Naive thymus-derived CD4-positive, alpha-beta T cell (primary cell): ENCODE results near the gene MBOAT1. TPM values are rescaled to one million over a fixed set of nuclear protein-coding genes. Genes with fewer than 3 reads are reported as not detected.

Experiments
- ATAC-seq: fragments of 150-1000 bp; cut with Tn5 transposase; 2 replicates; pipeline ENCODE4 v1.10.0; 2021; ENCODE audit warnings: mild to moderate bottlenecking, moderate library complexity
- CTCF ChIA-PET: fragments of 350-600 bp; sonication (Branson Sonifier 250); formaldehyde crosslinking; loops from one replicate; lab custom pipeline; 2021; ENCODE audit warnings: antibody characterized with exemption; lab: Charles Lee
- POLR2A ChIA-PET: fragments of 350-600 bp; sonication (Branson Sonifier 250); formaldehyde crosslinking; loops from one replicate; lab custom pipeline; 2021; ENCODE audit warnings: antibody characterized with exemption, inconsistent platforms; lab: Charles Lee
- DNase-seq, 9 donors: peaks; one replicate each; pipeline versions ENCODE4 v3.0.0 to v3.0.0-alpha.2; 2020 to 2022; ENCODE audit warnings: mixed read lengths in 1 of 9
- H3K27ac ChIP-seq: one replicate; pipeline ENCODE4 v1.7.0; 2013; ENCODE audit warnings: mild to moderate bottlenecking, low read depth, low read length, moderate library complexity
- H3K27me3 ChIP-seq, 2 donors: one replicate each; pipeline ENCODE4 v1.7.0; 2013; ENCODE audit warnings: low read length in 2 of 2, mild to moderate bottlenecking in 2 of 2, moderate library complexity in 2 of 2; ENCODE audit not compliant: control insufficient read depth in 2 of 2, insufficient read depth in 2 of 2
- H3K36me3 ChIP-seq, 3 experiments: 1 replicate in 2 of 3; 2 replicates in 1 of 3; pipeline ENCODE4 v1.7.0; 2013; ENCODE audit warnings: low read length in 3 of 3, mild to moderate bottlenecking in 3 of 3, moderate library complexity in 1 of 3; ENCODE audit not compliant: insufficient read depth in 3 of 3, control insufficient read depth in 2 of 3
- H3K4me1 ChIP-seq, 2 donors: one replicate each; pipeline ENCODE4 v1.7.0; 2013; ENCODE audit warnings: low read length in 2 of 2, mild to moderate bottlenecking in 2 of 2, moderate library complexity in 1 of 2; ENCODE audit not compliant: control insufficient read depth in 2 of 2, insufficient read depth in 2 of 2
- H3K4me3 ChIP-seq: 2 replicates; pipeline ENCODE4 v1.7.0; 2013; ENCODE audit warnings: mild to moderate bottlenecking, low read length
- H3K9me3 ChIP-seq, 3 experiments: 1 replicate in 2 of 3; 2 replicates in 1 of 3; pipeline ENCODE4 v1.7.0; 2013; ENCODE audit warnings: low read length in 3 of 3; ENCODE audit not compliant: control insufficient read depth in 2 of 3
- H3K27ac Mint-ChIP-seq, 9 donors: one replicate each; pipeline ENCODE4 v1.8.0; 2020 to 2022; ENCODE audit warnings: mixed read lengths in 9 of 9, mild to moderate bottlenecking in 8 of 9, moderate library complexity in 5 of 9, inconsistent platforms in 2 of 9
- H3K27me3 Mint-ChIP-seq, 5 donors: one replicate each; pipeline ENCODE4 v1.8.0; 2021 to 2022; ENCODE audit warnings: mixed read lengths in 5 of 5, mild to moderate bottlenecking in 1 of 5
- H3K36me3 Mint-ChIP-seq, 5 donors: one replicate each; pipeline ENCODE4 v1.8.0; 2020 to 2022; ENCODE audit warnings: mixed read lengths in 5 of 5, mild to moderate bottlenecking in 3 of 5, inconsistent platforms in 1 of 5
- H3K4me1 Mint-ChIP-seq, 7 donors: one replicate each; pipeline ENCODE4 v1.8.0; 2020 to 2022; ENCODE audit warnings: mixed read lengths in 7 of 7, mild to moderate bottlenecking in 3 of 7, inconsistent platforms in 1 of 7
- H3K4me3 Mint-ChIP-seq, 10 donors: one replicate each; pipeline ENCODE4 v1.8.0; 2020 to 2022; ENCODE audit warnings: mild to moderate bottlenecking in 10 of 10, mixed read lengths in 10 of 10, moderate library complexity in 6 of 10, inconsistent platforms in 2 of 10
- H3K9me3 Mint-ChIP-seq, 11 donors: one replicate each; pipeline ENCODE4 v1.8.0; 2020 to 2022; ENCODE audit warnings: mixed read lengths in 11 of 11, mild to moderate bottlenecking in 4 of 11, inconsistent platforms in 1 of 11, moderate library complexity in 1 of 11
- intact Hi-C, 2 donors: fragments of 100-400 bp; cut with micrococcal nuclease; formaldehyde crosslinking; loops; one replicate each; pipeline ENCODE4 v1.15.1; 2023
- polyA plus RNA-seq, 2 donors: library from polyadenylated mRNA; unstranded; fragments of 300-500 nt; fragmentation: Illumina TruSeq; gene quantifications; one replicate each; pipeline ENCODE4 v1.2.3, GENCODE V29; 2021
- total RNA-seq, 6 experiments: library from RNA in 5 of 6; stranded (reverse) in 5 of 6; gene quantifications; 1 replicate in 5 of 6; 2 replicates in 1 of 6; pipeline ENCODE4 v1.2.3 and lab custom pipeline; 2021 to 2026

MBOAT1 gene
- total and polyA plus RNA-seq, 7 experiments from 2014 or later, result 0.84 to 24.7 (median 9.5) TPM

GRCh38 chr6:20170455-20171148 is 41.7 kb downstream of the MBOAT1 start:
- H3K36me3 ChIP-seq, result no peaks in the 10 kb centered on the region
- POLR2A ChIA-PET, result no interaction called here

GRCh38 chr6:20169786-20170185 is 42.5 kb downstream of the MBOAT1 start:
- Histone ChIP-seq H3K27me3 (no peaks in the 10 kb centered on the region), H3K36me3 (no peaks in the 10 kb centered on the region), H3K4me1 (peaks cover 0 to 15% of the 10 kb centered on the region in 2 donors), H3K4me3 (no peak overlapping the region), H3K9me3 (no peaks in the 10 kb centered on the region), H3K27ac (no peak overlapping the region)
- no peak for DNase-seq
- no peaks in the 10 kb centered on the region for H3K9me3 Mint-ChIP-seq
- H3K36me3 Mint-ChIP-seq, result peaks cover 0 to 28% (median 20%) of the 10 kb centered on the region in 5 donors
- ChIA-PET POLR2A (no interaction called here), CTCF (no interaction called here)
- no peaks in the 10 kb centered on the region for H3K27me3 Mint-ChIP-seq
- no peak overlapping the region for H3K4me3 Mint-ChIP-seq
- peaks cover 25 to 40% (median 33%) of the 10 kb centered on the region in 7 donors for H3K4me1 Mint-ChIP-seq
- no peak for ATAC-seq
- intact Hi-C loops, result no loop called here
- peak overlapping the region in 1 of 9 donors; percentile 0 for H3K27ac Mint-ChIP-seq

More at GRCh38 chr6:20170455-20171148, 41.7 kb downstream of the MBOAT1 start:
- Mint-ChIP-seq H3K36me3 (peaks cover 0 to 28% (median 20%) of the 10 kb centered on the region in 5 donors), H3K27ac (no peak overlapping the region), H3K27me3 (no peaks in the 10 kb centered on the region), H3K9me3 (no peaks in the 10 kb centered on the region), H3K4me3 (no peak overlapping the region), H3K4me1 (peaks cover 25 to 40% (median 34%) of the 10 kb centered on the region in 7 donors)
- intact Hi-C loops, result no loop called here
- CTCF ChIA-PET, result no interaction called here
- Histone ChIP-seq H3K4me1 (peaks cover 0 to 15% of the 10 kb centered on the region in 2 donors), H3K4me3 (no peak overlapping the region), H3K27me3 (no peaks in the 10 kb centered on the region), H3K27ac (no peak overlapping the region), H3K9me3 (no peaks in the 10 kb centered on the region)
- DNase-seq (no peak), ATAC-seq (no peak)

GRCh38 chr6:20169119-20169557 is 43.1 kb downstream of the MBOAT1 start:
- DNase-seq (no peak), ATAC-seq (peak; percentile 79)
- Histone ChIP-seq H3K9me3 (no peaks in the 10 kb centered on the region), H3K4me1 (peaks cover 0 to 9% of the 10 kb centered on the region in 2 donors), H3K4me3 (no peak overlapping the region), H3K27ac (no peak overlapping the region), H3K36me3 (no peaks in the 10 kb centered on the region), H3K27me3 (no peaks in the 10 kb centered on the region)
- Mint-ChIP-seq H3K27me3 (no peaks in the 10 kb centered on the region), H3K36me3 (peaks cover 0 to 28% (median 20%) of the 10 kb centered on the region in 5 donors), H3K4me1 (peaks cover 18 to 33% (median 27%) of the 10 kb centered on the region in 7 donors), H3K9me3 (no peaks in the 10 kb centered on the region), H3K27ac (no peak overlapping the region), H3K4me3 (no peak overlapping the region)
- intact Hi-C loops, result no loop called here
- ChIA-PET POLR2A (no interaction called here), CTCF (no interaction called here)

GRCh38 chr6:20168690-20169089 is 43.6 kb downstream of the MBOAT1 start:
- intact Hi-C loops, result no loop called here
- H3K27me3 ChIP-seq, result no peaks in the 10 kb centered on the region
- CTCF ChIA-PET, result no interaction called here
- H3K4me3 ChIP-seq, result no peak overlapping the region
- H3K4me1 ChIP-seq, result peaks cover 0 to 6% of the 10 kb centered on the region in 2 donors
- Mint-ChIP-seq H3K4me1 (peaks cover 14 to 29% (median 22%) of the 10 kb centered on the region in 7 donors), H3K27me3 (no peaks in the 10 kb centered on the region), H3K4me3 (no peak overlapping the region), H3K9me3 (no peaks in the 10 kb centered on the region), H3K27ac (no peak overlapping the region), H3K36me3 (peaks cover 0 to 28% (median 20%) of the 10 kb centered on the region in 5 donors)
- H3K9me3 ChIP-seq, result no peaks in the 10 kb centered on the region
- H3K27ac ChIP-seq, result no peak overlapping the region
- no peak for DNase-seq
- POLR2A ChIA-PET, result no interaction called here
- ATAC-seq, result peak; percentile 45
- no peaks in the 10 kb centered on the region for H3K36me3 ChIP-seq

- CTCF ChIA-PET, result no interaction called here
Measured at GRCh38 chr6:20167601-20168000, 44.7 kb downstream of the MBOAT1 start.

GRCh38 chr6:20166210-20166609 is 46.1 kb downstream of the MBOAT1 start:
- Histone ChIP-seq H3K27me3 (no peaks in the 10 kb centered on the region), H3K36me3 (no peaks in the 10 kb centered on the region), H3K9me3 (no peaks in the 10 kb centered on the region), H3K4me1 (no peaks in the 10 kb centered on the region), H3K4me3 (no peak overlapping the region), H3K27ac (no peak overlapping the region)
- H3K27me3 Mint-ChIP-seq, result no peaks in the 10 kb centered on the region
- H3K4me3 Mint-ChIP-seq, result no peak overlapping the region
- DNase-seq, result no peak
- CTCF ChIA-PET, result no interaction called here
- no peak overlapping the region for H3K27ac Mint-ChIP-seq
- intact Hi-C loops, result no loop called here
- peaks cover 0 to 19% (median 11%) of the 10 kb centered on the region in 7 donors for H3K4me1 Mint-ChIP-seq
- POLR2A ChIA-PET, result no interaction called here
- peaks cover 0 to 27% (median 16%) of the 10 kb centered on the region in 5 donors for H3K36me3 Mint-ChIP-seq
- ATAC-seq, result no peak
- no peaks in the 10 kb centered on the region for H3K9me3 Mint-ChIP-seq

More at GRCh38 chr6:20167601-20168000, 44.7 kb downstream of the MBOAT1 start:
- no peak overlapping the region for H3K27ac Mint-ChIP-seq
- H3K9me3 ChIP-seq, result no peaks in the 10 kb centered on the region
- DNase-seq (no peak), ATAC-seq (no peak)
- no peak overlapping the region for H3K4me3 ChIP-seq
- no peak overlapping the region for H3K4me3 Mint-ChIP-seq
- no peaks in the 10 kb centered on the region for H3K27me3 ChIP-seq
- no peaks in the 10 kb centered on the region for H3K4me1 ChIP-seq
- H3K36me3 ChIP-seq, result no peaks in the 10 kb centered on the region
- peaks cover 0 to 27% (median 20%) of the 10 kb centered on the region in 5 donors for H3K36me3 Mint-ChIP-seq
- POLR2A ChIA-PET, result no interaction called here
- H3K4me1 Mint-ChIP-seq, result peaks cover 4 to 20% (median 12%) of the 10 kb centered on the region in 7 donors
- H3K27ac ChIP-seq, result no peak overlapping the region
- H3K9me3 Mint-ChIP-seq, result no peaks in the 10 kb centered on the region
- intact Hi-C loops, result no loop called here
- no peaks in the 10 kb centered on the region for H3K27me3 Mint-ChIP-seq

GRCh38 chr6:20162515-20162914 is 49.8 kb downstream of the MBOAT1 start:
- Histone ChIP-seq H3K4me3 (no peak overlapping the region), H3K27ac (no peak overlapping the region), H3K4me1 (no peaks in the 10 kb centered on the region), H3K9me3 (no peaks in the 10 kb centered on the region), H3K36me3 (no peaks in the 10 kb centered on the region), H3K27me3 (no peaks in the 10 kb centered on the region)
- H3K27ac Mint-ChIP-seq, result no peak overlapping the region
- POLR2A ChIA-PET, result no interaction called here
- CTCF ChIA-PET, result no interaction called here
- intact Hi-C loops, result no loop called here
- H3K4me3 Mint-ChIP-seq, result no peak overlapping the region
- no peaks in the 10 kb centered on the region for H3K27me3 Mint-ChIP-seq
- ATAC-seq (no peak), DNase-seq (no peak)
- peaks cover 0 to 22% (median 11%) of the 10 kb centered on the region in 5 donors for H3K36me3 Mint-ChIP-seq
- H3K4me1 Mint-ChIP-seq, result peaks cover 0 to 4% (median 0%) of the 10 kb centered on the region in 7 donors
- H3K9me3 Mint-ChIP-seq, result peaks cover 0 to 4% (median 0%) of the 10 kb centered on the region in 11 donors
